ENCODE data around the gene FHDC1.

DNA sequence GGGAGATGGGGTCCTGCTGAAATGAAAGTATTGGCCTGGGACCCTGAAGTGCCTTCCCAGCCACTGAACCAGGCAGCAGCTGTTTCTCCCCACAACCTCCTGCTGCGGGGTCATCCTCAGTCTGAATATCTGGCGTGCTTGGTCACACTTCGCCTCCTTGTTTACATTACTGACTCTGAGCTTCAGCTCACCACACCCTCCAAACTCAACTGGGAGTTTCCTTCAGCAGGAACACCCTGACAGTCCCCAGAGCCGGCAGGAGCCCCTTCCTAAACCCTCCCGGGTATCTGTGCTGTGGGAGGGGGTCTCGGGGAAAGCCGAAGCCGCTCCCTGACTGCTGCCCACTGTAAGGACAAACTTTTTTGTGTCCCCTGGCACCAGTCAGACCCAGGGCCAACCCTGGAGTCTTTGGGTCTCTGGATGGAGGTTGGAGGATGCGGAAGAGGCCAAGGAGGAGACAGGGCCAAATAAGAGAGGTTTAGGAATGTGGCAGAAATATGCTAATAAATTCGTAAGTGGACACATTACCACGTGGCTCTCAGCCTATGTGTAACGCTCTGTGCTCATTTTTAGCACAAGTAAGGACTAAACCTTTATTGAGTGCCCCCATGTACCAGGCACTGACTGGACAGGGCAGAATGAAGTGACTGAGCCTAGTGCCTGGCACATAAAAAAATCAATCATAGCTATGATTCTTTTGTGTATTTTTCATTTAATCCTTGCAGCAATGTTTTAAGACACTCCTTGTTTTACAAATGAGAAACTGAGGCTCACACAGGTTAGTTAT lies 20.7 kb downstream of the FHDC1 start:
- TF ChIP-seq, protein P1, sequence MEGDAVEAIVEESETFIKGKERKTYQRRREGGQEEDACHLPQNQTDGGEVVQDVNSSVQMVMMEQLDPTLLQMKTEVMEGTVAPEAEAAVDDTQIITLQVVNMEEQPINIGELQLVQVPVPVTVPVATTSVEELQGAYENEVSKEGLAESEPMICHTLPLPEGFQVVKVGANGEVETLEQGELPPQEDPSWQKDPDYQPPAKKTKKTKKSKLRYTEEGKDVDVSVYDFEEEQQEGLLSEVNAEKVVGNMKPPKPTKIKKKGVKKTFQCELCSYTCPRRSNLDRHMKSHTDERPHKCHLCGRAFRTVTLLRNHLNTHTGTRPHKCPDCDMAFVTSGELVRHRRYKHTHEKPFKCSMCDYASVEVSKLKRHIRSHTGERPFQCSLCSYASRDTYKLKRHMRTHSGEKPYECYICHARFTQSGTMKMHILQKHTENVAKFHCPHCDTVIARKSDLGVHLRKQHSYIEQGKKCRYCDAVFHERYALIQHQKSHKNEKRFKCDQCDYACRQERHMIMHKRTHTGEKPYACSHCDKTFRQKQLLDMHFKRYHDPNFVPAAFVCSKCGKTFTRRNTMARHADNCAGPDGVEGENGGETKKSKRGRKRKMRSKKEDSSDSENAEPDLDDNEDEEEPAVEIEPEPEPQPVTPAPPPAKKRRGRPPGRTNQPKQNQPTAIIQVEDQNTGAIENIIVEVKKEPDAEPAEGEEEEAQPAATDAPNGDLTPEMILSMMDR (IDR thresholded peaks at IDR 0.05) = no peak
- no peak for TF ChIP-seq POLR2A (IDR thresholded peaks at IDR 0.05)
